Bladder microvascular endothelial cell (primary cell): ENCODE data around the gene MRPL36. TPM values are rescaled to one million over a fixed set of nuclear protein-coding genes. Genes with fewer than 3 reads are reported as not detected.

Experiments
- total RNA-seq: library from RNA; depleted of rRNA; stranded (reverse); fragments of >200 nt; gene quantifications from 2 replicates; pipeline ENCODE4 v1.2.3, GENCODE V29; 2014

The MRPL36 gene
- total RNA-seq: 34.8 and 44.7 TPM in 2 replicates

GRCh38 chr5:1799602-1800471 is at the start of gene MRPL36:
TSS of gene MRPL36 (minus strand) at chr5:1799837. CDS start at chr5:1798935, 902 bp downstream.

DNA sequence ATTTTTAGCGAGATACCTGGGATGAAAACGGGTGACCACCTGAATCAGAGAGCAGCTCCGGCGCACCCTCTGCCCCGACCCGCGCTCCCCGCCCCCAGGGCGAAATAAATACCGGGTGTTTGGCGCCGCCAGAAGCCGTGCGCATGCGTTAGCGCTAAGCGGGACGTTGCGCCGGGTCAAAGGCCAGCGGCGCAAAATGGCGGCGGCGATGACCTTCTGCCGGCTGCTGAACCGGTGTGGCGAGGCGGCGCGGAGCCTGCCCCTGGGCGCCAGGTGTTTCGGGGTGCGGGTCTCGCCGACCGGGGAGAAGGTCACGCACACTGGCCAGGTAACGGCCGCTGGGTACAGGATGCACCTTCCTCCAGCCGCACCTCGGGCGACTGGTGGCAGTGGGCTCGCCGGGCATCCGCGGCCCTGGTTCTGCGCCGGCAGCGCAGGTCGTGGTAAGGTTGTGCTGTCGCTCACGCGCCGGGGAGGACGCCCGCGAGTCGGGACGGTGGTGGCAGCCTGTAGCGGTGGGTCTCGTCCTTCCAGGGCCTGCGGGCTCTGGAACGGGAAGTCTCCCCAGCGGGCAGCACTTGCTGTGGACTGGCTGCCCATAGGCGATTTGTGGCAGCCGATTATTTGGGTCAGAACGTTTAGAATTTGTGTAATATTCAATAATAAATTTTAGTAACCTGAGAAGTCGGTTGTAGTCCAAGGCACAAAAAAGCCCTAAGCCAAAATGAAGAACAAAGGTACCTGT is 1.8 kb upstream of the MRPL36 start, which contains the start of gene NDUFS6:
Gene NDUFS6 (plus strand): TSS at position 186 of the 745 bp plus-strand sequence. CDS start 11 bp downstream, at position 197.

Other genes starting within 250 kb of the MRPL36 start
- 36.1 and 38.9 TPM in 2 replicates for gene NDUFS6, start 1.6 kb upstream of the MRPL36 start, total RNA-seq
- not detected in 2 replicates for gene IRX4, start 83.1 kb upstream of the MRPL36 start, total RNA-seq